Osteocyte (in vitro differentiated cells): ENCODE results near the gene PCDHGB5. TPM values are rescaled to one million over a fixed set of nuclear protein-coding genes. Genes with fewer than 3 reads are reported as not detected.
"Not testable (repeated sequence)": the region's sequence is repeated elsewhere in the genome, so short reads cannot be mapped to it uniquely, and the experiment has no call there.

Experiments used
- DNase-seq: peaks from one replicate; pipeline ENCODE4 v3.0.0; 2021; ENCODE audit warnings: mixed read lengths; ENCODE audit not compliant: unreplicated experiment; ENCODE audit errors: extremely low spot score
- H3K27ac Mint-ChIP-seq: one replicate; pipeline ENCODE4 v1.8.0; 2021; ENCODE audit warnings: mild to moderate bottlenecking, mixed read lengths; ENCODE audit not compliant: unreplicated experiment
- H3K27me3 Mint-ChIP-seq: one replicate; pipeline ENCODE4 v1.8.0; 2021; ENCODE audit warnings: mixed read lengths; ENCODE audit not compliant: unreplicated experiment
- H3K36me3 Mint-ChIP-seq: one replicate; pipeline ENCODE4 v1.8.0; 2021; ENCODE audit warnings: mixed read lengths; ENCODE audit not compliant: unreplicated experiment
- H3K4me1 Mint-ChIP-seq: one replicate; pipeline ENCODE4 v1.8.0; 2021; ENCODE audit warnings: mixed read lengths; ENCODE audit not compliant: unreplicated experiment
- H3K4me3 Mint-ChIP-seq: one replicate; pipeline ENCODE4 v1.8.0; 2021; ENCODE audit warnings: mild to moderate bottlenecking, moderate library complexity, mixed read lengths; ENCODE audit not compliant: unreplicated experiment
- H3K9me3 Mint-ChIP-seq: one replicate; pipeline ENCODE4 v1.8.0; 2021; ENCODE audit warnings: mixed read lengths; ENCODE audit not compliant: unreplicated experiment
- total RNA-seq: library from RNA; stranded (reverse); gene quantifications from 2 replicates; pipeline ENCODE4 v1.2.1, GENCODE V29; 2021
- TF ChIP-seq, protein P1 (sequence below): fragments of 200-600 bp; sonication (generic); IDR thresholded peaks from 2 replicates; pipeline ENCODE4 v1.5.0; 2021; ENCODE audit warnings: antibody characterized with exemption, mild to moderate bottlenecking, moderate library complexity

Gene PCDHGB5
- total RNA-seq, 1 donor from 2014 or later, result 1.3 TPM

DNA sequence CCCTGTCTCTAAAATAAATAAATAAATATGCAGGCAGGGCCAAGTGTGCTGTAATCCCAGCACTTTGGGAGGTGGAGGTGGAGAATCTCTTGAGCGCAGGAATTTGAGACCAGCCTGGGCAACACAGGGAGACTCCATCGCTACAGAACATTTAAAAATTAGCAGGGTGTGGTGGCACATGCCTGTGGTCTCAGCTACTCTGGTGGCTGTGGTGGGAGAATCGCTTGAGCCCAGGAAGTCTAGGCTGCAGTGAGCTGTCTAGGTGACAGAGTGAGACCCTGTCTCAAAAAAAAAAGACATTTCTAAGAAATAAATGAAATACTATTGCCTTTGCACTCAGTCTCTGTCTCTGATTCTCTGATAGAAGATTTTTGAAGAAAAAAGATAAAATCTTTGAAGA, 13.8 kb downstream of the PCDHGB5 start:
- Mint-ChIP-seq H3K9me3 (peaks cover 29% of the 10 kb centered on the region), H3K27me3 (no peaks in the 10 kb centered on the region), H3K27ac (no peak overlapping the region), H3K4me3 (peak overlapping the region; percentile 50), H3K36me3 (peaks cover 66% of the 10 kb centered on the region), H3K4me1 (peaks cover 28% of the 10 kb centered on the region)
- TF ChIP-seq, protein P1, sequence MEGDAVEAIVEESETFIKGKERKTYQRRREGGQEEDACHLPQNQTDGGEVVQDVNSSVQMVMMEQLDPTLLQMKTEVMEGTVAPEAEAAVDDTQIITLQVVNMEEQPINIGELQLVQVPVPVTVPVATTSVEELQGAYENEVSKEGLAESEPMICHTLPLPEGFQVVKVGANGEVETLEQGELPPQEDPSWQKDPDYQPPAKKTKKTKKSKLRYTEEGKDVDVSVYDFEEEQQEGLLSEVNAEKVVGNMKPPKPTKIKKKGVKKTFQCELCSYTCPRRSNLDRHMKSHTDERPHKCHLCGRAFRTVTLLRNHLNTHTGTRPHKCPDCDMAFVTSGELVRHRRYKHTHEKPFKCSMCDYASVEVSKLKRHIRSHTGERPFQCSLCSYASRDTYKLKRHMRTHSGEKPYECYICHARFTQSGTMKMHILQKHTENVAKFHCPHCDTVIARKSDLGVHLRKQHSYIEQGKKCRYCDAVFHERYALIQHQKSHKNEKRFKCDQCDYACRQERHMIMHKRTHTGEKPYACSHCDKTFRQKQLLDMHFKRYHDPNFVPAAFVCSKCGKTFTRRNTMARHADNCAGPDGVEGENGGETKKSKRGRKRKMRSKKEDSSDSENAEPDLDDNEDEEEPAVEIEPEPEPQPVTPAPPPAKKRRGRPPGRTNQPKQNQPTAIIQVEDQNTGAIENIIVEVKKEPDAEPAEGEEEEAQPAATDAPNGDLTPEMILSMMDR, result no peak
- no peak for DNase-seq

DNA sequence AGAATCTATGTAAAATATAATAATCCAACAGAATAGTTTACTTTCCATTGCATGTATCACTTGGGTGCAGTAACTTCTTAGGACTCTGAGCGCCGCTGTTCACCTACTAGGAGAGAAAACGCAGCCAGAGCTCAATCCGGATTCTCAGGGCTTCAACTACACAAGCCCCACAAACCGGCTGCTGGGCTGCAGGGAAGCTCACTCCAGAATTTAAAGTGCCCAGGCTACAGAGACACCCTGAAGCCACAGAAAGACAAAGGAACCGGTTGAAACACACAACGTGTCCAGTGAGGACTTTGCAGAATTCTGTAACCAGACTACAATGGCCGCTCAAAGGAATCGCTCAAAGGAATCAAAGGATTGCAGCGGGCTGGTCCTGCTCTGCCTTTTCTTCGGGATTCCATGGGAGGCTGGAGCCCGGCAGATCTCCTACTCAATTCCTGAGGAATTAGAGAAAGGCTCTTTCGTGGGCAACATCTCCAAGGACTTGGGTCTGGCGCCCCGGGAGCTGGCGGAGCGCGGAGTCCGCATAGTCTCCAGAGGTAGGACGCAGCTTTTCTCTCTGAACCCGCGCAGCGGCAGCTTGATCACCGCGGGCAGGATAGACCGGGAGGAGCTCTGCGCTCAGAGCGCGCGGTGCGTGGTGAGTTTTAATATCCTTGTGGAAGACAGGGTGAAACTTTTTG, 15.2 kb downstream of the PCDHGB5 start, which contains the start of gene PCDHGA10:
PCDHGA10 (plus strand) TSS at position 134 of the 686 bp plus-strand sequence; CDS start at position 323, 189 bp downstream.
- peaks cover 31% of the 10 kb centered on the region for H3K9me3 Mint-ChIP-seq
- TF ChIP-seq, protein P1, result peak; percentile 62
- no peaks in the 10 kb centered on the region for H3K27me3 Mint-ChIP-seq
- peaks cover 68% of the 10 kb centered on the region for H3K36me3 Mint-ChIP-seq
- H3K4me3 Mint-ChIP-seq, result peak within 1 kb of the TSS; percentile 76
- peak within 1 kb of the TSS; percentile 84 for H3K27ac Mint-ChIP-seq
- no peak for DNase-seq
- H3K4me1 Mint-ChIP-seq, result peaks cover 24% of the 10 kb centered on the region

DNA sequence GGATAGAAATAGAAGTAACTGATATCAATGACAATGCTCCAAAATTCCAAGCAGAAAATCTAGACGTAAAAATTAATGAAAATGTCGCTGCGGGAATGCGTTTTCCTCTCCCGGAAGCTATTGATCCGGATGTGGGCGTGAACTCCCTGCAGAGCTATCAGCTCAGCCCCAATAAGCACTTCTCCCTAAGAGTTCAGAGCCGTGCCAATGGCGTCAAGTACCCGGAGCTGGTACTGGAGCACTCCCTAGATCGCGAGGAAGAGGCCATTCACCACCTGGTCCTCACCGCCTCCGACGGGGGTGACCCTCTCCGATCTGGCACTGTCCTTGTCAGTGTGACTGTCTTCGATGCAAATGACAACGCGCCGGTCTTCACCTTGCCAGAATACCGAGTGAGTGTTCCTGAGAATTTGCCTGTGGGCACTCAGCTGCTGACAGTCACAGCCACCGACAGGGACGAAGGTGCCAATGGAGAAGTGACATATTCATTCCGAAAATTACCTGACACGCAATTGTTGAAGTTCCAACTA, 15.9 kb downstream of the PCDHGB5 start:
- H3K36me3 Mint-ChIP-seq, result peaks cover 69% of the 10 kb centered on the region
- peak overlapping the region; percentile 76 for H3K4me3 Mint-ChIP-seq
- TF ChIP-seq, protein P1, result no peak
- no peaks in the 10 kb centered on the region for H3K27me3 Mint-ChIP-seq
- no peak for DNase-seq
- H3K4me1 Mint-ChIP-seq, result peaks cover 22% of the 10 kb centered on the region
- H3K27ac Mint-ChIP-seq, result peak overlapping the region; percentile 84
- peaks cover 31% of the 10 kb centered on the region for H3K9me3 Mint-ChIP-seq

DNA sequence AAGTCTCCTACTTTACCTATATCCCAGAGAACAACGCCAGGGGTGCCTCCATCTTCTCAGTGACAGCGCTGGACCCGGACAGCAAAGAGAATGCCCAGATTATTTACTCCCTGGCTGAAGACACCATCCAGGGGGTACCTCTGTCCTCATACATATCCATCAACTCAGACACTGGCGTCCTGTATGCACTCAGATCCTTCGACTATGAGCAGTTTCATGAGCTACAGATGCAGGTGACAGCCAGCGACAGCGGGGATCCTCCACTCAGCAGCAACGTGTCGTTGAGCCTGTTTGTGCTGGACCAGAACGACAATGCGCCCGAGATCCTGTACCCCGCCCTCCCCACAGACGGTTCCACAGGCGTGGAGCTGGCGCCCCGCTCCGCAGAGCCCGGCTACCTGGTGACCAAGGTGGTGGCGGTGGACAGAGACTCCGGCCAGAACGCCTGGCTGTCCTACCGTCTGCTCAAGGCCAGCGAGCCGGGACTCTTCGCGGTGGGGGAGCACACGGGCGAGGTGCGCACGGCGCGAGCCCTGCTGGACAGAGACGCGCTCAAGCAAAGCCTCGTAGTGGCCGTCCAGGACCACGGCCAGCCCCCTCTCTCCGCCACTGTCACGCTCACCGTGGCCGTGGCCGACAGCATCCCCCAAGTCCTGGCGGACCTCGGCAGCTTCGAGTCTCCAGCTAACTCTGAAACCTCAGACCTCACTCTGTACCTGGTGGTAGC, 17.0 kb downstream of the PCDHGB5 start:
- H3K4me3 Mint-ChIP-seq, H3K27ac Mint-ChIP-seq, H3K27me3 Mint-ChIP-seq, DNase-seq: not testable (repeated sequence)
- peaks cover 34% of the 10 kb centered on the region for H3K9me3 Mint-ChIP-seq
- peaks cover 22% of the 10 kb centered on the region for H3K4me1 Mint-ChIP-seq
- peaks cover 65% of the 10 kb centered on the region for H3K36me3 Mint-ChIP-seq

DNA sequence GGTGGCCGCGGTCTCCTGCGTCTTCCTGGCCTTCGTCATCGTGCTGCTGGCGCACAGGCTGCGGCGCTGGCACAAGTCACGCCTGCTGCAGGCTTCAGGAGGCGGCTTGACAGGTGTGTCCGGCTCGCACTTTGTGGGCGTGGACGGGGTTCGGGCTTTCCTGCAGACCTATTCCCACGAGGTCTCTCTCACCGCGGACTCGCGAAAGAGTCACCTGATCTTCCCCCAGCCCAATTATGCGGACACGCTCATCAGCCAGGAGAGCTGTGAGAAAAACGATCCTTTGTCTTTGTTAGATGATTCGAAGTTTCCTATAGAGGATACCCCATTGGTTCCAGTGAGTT, 17.5 kb downstream of the PCDHGB5 start:
- H3K27ac Mint-ChIP-seq, H3K27me3 Mint-ChIP-seq, DNase-seq, H3K4me3 Mint-ChIP-seq: not testable (repeated sequence)
- peaks cover 32% of the 10 kb centered on the region for H3K9me3 Mint-ChIP-seq
- H3K4me1 Mint-ChIP-seq, result peaks cover 20% of the 10 kb centered on the region
- H3K36me3 Mint-ChIP-seq, result peaks cover 67% of the 10 kb centered on the region
